GM15510 (cell line): Measurements from ENCODE around the gene SH3BP2.

Experiments used
- POLR2A ChIP-seq: IDR thresholded peaks from 3 replicates; pipeline ENCODE4 v1.6.1; 2011; ENCODE audit warnings: borderline replicate concordance; ENCODE audit not compliant: insufficient read length; ENCODE audit errors: extremely low read depth

Gene SH3BP2

GRCh38 chr4:2860391-2861348 is 67.8 kb downstream of the SH3BP2 start:
- TF ChIP-seq POLR2A, result no peak

GRCh38 chr4:2861631-2862436 is 68.9 kb downstream of the SH3BP2 start:
- no peak for TF ChIP-seq POLR2A

- TF ChIP-seq POLR2A, result no peak
These were observed 69.6 kb downstream of the SH3BP2 start for GRCh38 chr4:2862528-2862927.

GRCh38 chr4:2863649-2864048 is 70.8 kb downstream of the SH3BP2 start:
- no peak for TF ChIP-seq POLR2A

- TF ChIP-seq POLR2A, result no peak
These were observed 72.4 kb downstream of the SH3BP2 start for GRCh38 chr4:2865196-2865780.

GRCh38 chr4:2866160-2866861 is 73.4 kb downstream of the SH3BP2 start:
- no peak for TF ChIP-seq POLR2A

GRCh38 chr4:2866891-2867290 is 74.0 kb downstream of the SH3BP2 start:
- TF ChIP-seq POLR2A, result no peak

GRCh38 chr4:2867758-2868491 is 75.0 kb downstream of the SH3BP2 start:
- no peak for TF ChIP-seq POLR2A

- TF ChIP-seq POLR2A, result no peak
These were observed 76.1 kb downstream of the SH3BP2 start for GRCh38 chr4:2868877-2869487.

GRCh38 chr4:2869659-2870058 is 76.8 kb downstream of the SH3BP2 start:
- no peak for TF ChIP-seq POLR2A

- TF ChIP-seq POLR2A, result no peak
These were observed 77.2 kb downstream of the SH3BP2 start for GRCh38 chr4:2870082-2870481.

- no peak for TF ChIP-seq POLR2A
These were observed 78.6 kb downstream of the SH3BP2 start for GRCh38 chr4:2871466-2871865.

GRCh38 chr4:2871911-2872310 is 79.0 kb downstream of the SH3BP2 start:
- TF ChIP-seq POLR2A, result no peak

- TF ChIP-seq POLR2A, result no peak
These were observed 80.4 kb downstream of the SH3BP2 start for GRCh38 chr4:2873329-2873728.

- no peak for TF ChIP-seq POLR2A
These were observed 82.0 kb downstream of the SH3BP2 start for GRCh38 chr4:2874861-2875260.
